GM13977 (cell line): ENCODE measurements around the gene TACR2.

ENCODE experiments used
- DNase-seq: peaks from one replicate; pipeline ENCODE4 v3.0.0; 2012; ENCODE audit warnings: low spot score
- CTCF ChIP-seq: IDR thresholded peaks from 2 replicates; pipeline ENCODE4 v1.5.1; 2012; ENCODE audit warnings: mild to moderate bottlenecking, control low read depth; ENCODE audit not compliant: insufficient read depth; ENCODE audit errors: extremely low read depth, missing control alignments
- in situ Hi-C: fragments of 300-500 bp; cut with MboI; formaldehyde crosslinking; loops from one replicate; pipeline ENCODE4 v1.12.0; 2022; ENCODE audit warnings: low sequenced_read_pairs, low pct_unique_long_range_greater_than_20kb, mixed read lengths, inconsistent platforms; ENCODE audit not compliant: unreplicated experiment

The TACR2 gene

GRCh38 chr10:69398466-69398865 lies 18.3 kb downstream of the TACR2 start:
- no peak for DNase-seq
- no peak for TF ChIP-seq CTCF
- in situ Hi-C loops: loop anchor here (25.0 kb wide), 1 partner anchor 411 kb away; the partner anchor contains the start of gene KIFBP

GRCh38 chr10:69397972-69398371 lies 18.7 kb downstream of the TACR2 start:
- no peak for DNase-seq
- in situ Hi-C loops: loop anchor here (25.0 kb wide), 1 partner anchor 411 kb away; the partner anchor contains the start of gene KIFBP
- no peak for TF ChIP-seq CTCF

DNA sequence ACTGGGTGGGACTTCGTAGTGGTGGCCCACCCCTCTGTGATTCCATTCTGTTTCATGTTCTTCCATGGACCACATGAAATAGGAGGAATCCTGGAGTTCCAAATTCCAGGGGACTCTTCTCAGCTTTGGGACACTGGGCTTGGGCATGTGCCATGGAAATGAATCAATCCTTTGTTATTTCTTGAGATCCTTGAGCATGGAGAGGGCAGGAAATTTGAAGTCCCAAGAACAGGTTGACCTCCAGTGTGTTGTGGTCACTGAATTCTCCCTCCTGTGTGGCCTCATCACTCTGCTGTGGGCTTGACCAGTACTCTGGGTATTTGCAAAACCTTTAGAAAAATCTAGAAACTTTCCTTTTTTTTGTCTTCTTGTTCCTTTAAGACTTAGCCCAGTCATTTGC lies 22.7 kb downstream of the TACR2 start:
- no peak for TF ChIP-seq CTCF
- in situ Hi-C loops: loop anchor here (25.0 kb wide), 1 partner anchor 407 kb away; the partner anchor contains the start of gene KIFBP
- no peak for DNase-seq

GRCh38 chr10:69392481-69393000 lies 24.2 kb downstream of the TACR2 start:
- in situ Hi-C loops: loop anchor here (25.0 kb wide), 1 partner anchor 405 kb away; the partner anchor contains the start of gene KIFBP
- TF ChIP-seq CTCF: peak; percentile 97
- DNase-seq: peak; percentile 89

DNA sequence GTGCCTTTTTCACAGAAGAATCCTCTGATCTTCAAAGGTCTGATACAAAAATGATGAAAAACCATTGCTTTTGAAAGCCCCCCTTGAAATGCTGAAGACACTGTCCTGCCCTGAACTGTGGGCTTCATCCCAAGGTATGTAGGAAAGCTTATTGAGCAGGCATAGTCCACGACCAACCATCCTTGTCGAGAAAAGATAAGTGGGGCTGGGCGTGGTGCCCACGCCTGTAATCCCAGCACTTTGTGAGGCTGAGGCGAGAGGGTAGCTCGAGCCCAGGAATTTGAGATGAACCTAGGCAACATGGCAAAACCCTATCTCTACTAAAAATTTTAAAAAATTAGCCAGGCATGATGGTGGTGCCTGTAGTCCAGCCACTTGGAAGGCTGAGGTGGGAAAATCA lies 25.6 kb downstream of the TACR2 start:
- in situ Hi-C loops: loop anchor here (25.0 kb wide), 1 partner anchor 404 kb away; the partner anchor contains the start of gene KIFBP
- no peak for DNase-seq
- no peak for TF ChIP-seq CTCF

GRCh38 chr10:69389827-69390490 lies 26.8 kb downstream of the TACR2 start:
- DNase-seq: no peak
- in situ Hi-C loops: loop anchor here (5.0 to 25.0 kb wide), 2 partner anchors 158 to 403 kb away; partner anchors contain the start of gene KIFBP

More at GRCh38 chr10:69389827-69390490, 26.8 kb downstream of the TACR2 start:
- TF ChIP-seq CTCF: no peak
